Trophoblast cell (in vitro differentiated cells and primary cell): ENCODE measurements around the gene SLN.

Source experiments
- DNase-seq, 2 donors: peaks; one replicate each; pipeline ENCODE4 v3.0.0-alpha.2; 2016
- H2AFZ ChIP-seq: 2 replicates; pipeline ENCODE4 v1.6.1; 2013; ENCODE audit warnings: low read length, moderate library complexity, mild to moderate bottlenecking; ENCODE audit not compliant: insufficient read depth, poor library complexity
- H2AK5ac ChIP-seq: 2 replicates; pipeline ENCODE4 v1.6.1; 2013; ENCODE audit warnings: mild to moderate bottlenecking, low read length
- H2BK120ac ChIP-seq: 2 replicates; pipeline ENCODE4 v1.6.1; 2013; ENCODE audit warnings: low read length, mild to moderate bottlenecking, moderate library complexity; ENCODE audit not compliant: insufficient read depth, poor library complexity
- H2BK12ac ChIP-seq: 2 replicates; pipeline ENCODE4 v1.6.1; 2013; ENCODE audit warnings: mild to moderate bottlenecking, low read length, moderate library complexity
- H2BK5ac ChIP-seq: 2 replicates; pipeline ENCODE4 v1.6.1; 2013; ENCODE audit warnings: low read length, low read depth, moderate library complexity, mild to moderate bottlenecking; ENCODE audit not compliant: poor library complexity
- H3K14ac ChIP-seq: 2 replicates; pipeline ENCODE4 v1.6.1; 2013; ENCODE audit warnings: mild to moderate bottlenecking, low read length
- H3K18ac ChIP-seq: 2 replicates; pipeline ENCODE4 v1.6.1; 2013; ENCODE audit warnings: mild to moderate bottlenecking, low read length
- H3K23ac ChIP-seq: 2 replicates; pipeline ENCODE4 v1.6.1; 2013; ENCODE audit warnings: low read length
- H3K27ac ChIP-seq: 2 replicates; pipeline ENCODE4 v1.5.1; 2013; ENCODE audit warnings: low read depth, mild to moderate bottlenecking, inconsistent platforms, low read length, moderate library complexity
- H3K27me3 ChIP-seq: 2 replicates; pipeline ENCODE4 v1.6.1; 2013; ENCODE audit warnings: inconsistent platforms, mild to moderate bottlenecking, low read length, moderate library complexity; ENCODE audit not compliant: insufficient read depth
- H3K36me3 ChIP-seq, 2 experiments: 1 replicate in 1 of 2; 2 replicates in 1 of 2; pipeline ENCODE4 v1.6.1; 2013; ENCODE audit warnings: low read length in 2 of 2, mild to moderate bottlenecking in 2 of 2, moderate library complexity in 1 of 2; ENCODE audit not compliant: insufficient read depth in 2 of 2, control insufficient read depth in 1 of 2
- H3K4ac ChIP-seq: 2 replicates; pipeline ENCODE4 v1.6.1; 2013; ENCODE audit warnings: low read depth, mild to moderate bottlenecking, low read length, moderate library complexity
- H3K4me1 ChIP-seq, 2 experiments: 1 replicate in 1 of 2; 2 replicates in 1 of 2; pipeline ENCODE4 v1.6.1; 2013; ENCODE audit warnings: low read length in 2 of 2, mild to moderate bottlenecking in 2 of 2, moderate library complexity in 1 of 2; ENCODE audit not compliant: insufficient read depth in 2 of 2, control insufficient read depth in 1 of 2
- H3K4me2 ChIP-seq: 2 replicates; pipeline ENCODE4 v1.6.1; 2013; ENCODE audit warnings: inconsistent platforms, mild to moderate bottlenecking, low read length, moderate library complexity
- H3K4me3 ChIP-seq: 2 replicates; pipeline ENCODE4 v1.5.1; 2013; ENCODE audit warnings: mild to moderate bottlenecking, low read depth, low read length, inconsistent platforms
- H3K79me1 ChIP-seq: one replicate; pipeline ENCODE4 v1.6.1; 2013; ENCODE audit warnings: low read length
- H3K79me2 ChIP-seq: 2 replicates; pipeline ENCODE4 v1.6.1; 2013; ENCODE audit warnings: low read length, mild to moderate bottlenecking; ENCODE audit not compliant: control insufficient read depth, insufficient read depth, poor library complexity
- H3K9ac ChIP-seq: 2 replicates; pipeline ENCODE4 v1.6.1; 2013; ENCODE audit warnings: mild to moderate bottlenecking, low read length
- H3K9me3 ChIP-seq: 2 replicates; pipeline ENCODE4 v1.6.1; 2013; ENCODE audit warnings: low read depth, mild to moderate bottlenecking, control low read depth, inconsistent platforms, low read length; ENCODE audit not compliant: insufficient read depth
- H4K12ac ChIP-seq: 2 replicates; pipeline ENCODE4 v1.6.1; 2013; ENCODE audit warnings: low read depth, mild to moderate bottlenecking, low read length, moderate library complexity
- H4K8ac ChIP-seq: 2 replicates; pipeline ENCODE4 v1.6.1; 2013; ENCODE audit warnings: low read depth, mild to moderate bottlenecking, low read length, moderate library complexity
- H4K91ac ChIP-seq: one replicate; pipeline ENCODE4 v1.6.1; 2013; ENCODE audit warnings: low read depth, mild to moderate bottlenecking, low read length, moderate library complexity
- WGBS: extraction: QIAGEN DNeasy Blood & Tissue Kit; methylation state at CpG from one replicate; pipeline ENCODE4 v1.1.7; 2013; ENCODE audit warnings: missing lambda C conversion rate; ENCODE audit not compliant: insufficient read length, insufficient coverage; ENCODE audit errors: extremely low coverage; 5-methylcytosine and 5-hydroxymethylcytosine counted together

Gene SLN

GRCh38 chr11:107731941-107732688 lies 20.3 kb upstream of the SLN start:
- no peak overlapping the region for H3K4me2 ChIP-seq
- WGBS, result no CpG with 5 or more reads among the region's 12 CpGs
- no peaks in the 10 kb centered on the region for H3K36me3 ChIP-seq
- no peak overlapping the region for H3K9ac ChIP-seq
- H2BK12ac ChIP-seq, result no peak overlapping the region
- no peaks in the 10 kb centered on the region for H3K4me1 ChIP-seq
- no peak overlapping the region for H2AK5ac ChIP-seq
- H3K4me3 ChIP-seq, result no peak overlapping the region
- no peak overlapping the region for H2AFZ ChIP-seq
- no peak overlapping the region for H3K23ac ChIP-seq
- H4K12ac ChIP-seq, result no peak overlapping the region
- H3K4ac ChIP-seq, result no peak overlapping the region
- no peaks in the 10 kb centered on the region for H3K79me2 ChIP-seq
- no peak overlapping the region for H3K27ac ChIP-seq
- H4K8ac ChIP-seq, result no peak overlapping the region
- H4K91ac ChIP-seq, result no peak overlapping the region
- H2BK120ac ChIP-seq, result no peak overlapping the region
- no peaks in the 10 kb centered on the region for H3K79me1 ChIP-seq
- peak; percentile 42 to 51 for DNase-seq
- no peaks in the 10 kb centered on the region for H3K27me3 ChIP-seq
- H2BK5ac ChIP-seq, result no peak overlapping the region
- no peak overlapping the region for H3K14ac ChIP-seq
- H3K18ac ChIP-seq, result no peak overlapping the region
- no peaks in the 10 kb centered on the region for H3K9me3 ChIP-seq

- Histone ChIP-seq H3K18ac (no peak overlapping the region), H3K4me3 (no peak overlapping the region), H4K8ac (no peak overlapping the region), H3K4ac (no peak overlapping the region), H3K23ac (no peak overlapping the region), H4K91ac (no peak overlapping the region), H3K79me1 (no peaks in the 10 kb centered on the region), H4K12ac (no peak overlapping the region), H3K4me2 (no peak overlapping the region), H3K9me3 (no peaks in the 10 kb centered on the region), H2BK120ac (no peak overlapping the region), H3K9ac (no peak overlapping the region), H2AFZ (no peak overlapping the region), H3K14ac (no peak overlapping the region), H3K36me3 (no peaks in the 10 kb centered on the region), H2BK12ac (no peak overlapping the region), H2AK5ac (no peak overlapping the region), H3K4me1 (peaks cover 5 to 6% of the 10 kb centered on the region in 2 experiments), H3K27me3 (no peaks in the 10 kb centered on the region), H2BK5ac (no peak overlapping the region), H3K27ac (no peak overlapping the region), H3K79me2 (no peaks in the 10 kb centered on the region)
- no peak for DNase-seq
Observed at GRCh38 chr11:107722662-107723061, 10.8 kb upstream of the SLN start.

- Histone ChIP-seq H4K12ac (no peak overlapping the region), H3K4me2 (no peak overlapping the region), H3K4me1 (peaks cover 5 to 6% of the 10 kb centered on the region in 2 experiments), H3K79me2 (no peaks in the 10 kb centered on the region), H3K14ac (no peak overlapping the region), H3K27me3 (no peaks in the 10 kb centered on the region), H3K23ac (no peak overlapping the region), H2AFZ (no peak overlapping the region), H2BK5ac (no peak overlapping the region), H4K91ac (no peak overlapping the region), H2AK5ac (no peak overlapping the region), H3K36me3 (no peaks in the 10 kb centered on the region), H3K4ac (no peak overlapping the region), H3K27ac (no peak overlapping the region), H3K9ac (no peak overlapping the region), H3K4me3 (no peak overlapping the region), H3K18ac (no peak overlapping the region), H2BK120ac (no peak overlapping the region), H2BK12ac (no peak overlapping the region), H3K9me3 (no peaks in the 10 kb centered on the region), H3K79me1 (no peaks in the 10 kb centered on the region), H4K8ac (no peak overlapping the region)
- no peak for DNase-seq
- no CpG with 5 or more reads among the region's 2 CpGs for WGBS
Observed at GRCh38 chr11:107721207-107721606, 9.4 kb upstream of the SLN start.

- H3K18ac ChIP-seq, result no peak overlapping the region
Observed at GRCh38 chr11:107720303-107720774, 8.5 kb upstream of the SLN start.

More at GRCh38 chr11:107720303-107720774, 8.5 kb upstream of the SLN start:
- no peaks in the 10 kb centered on the region for H3K36me3 ChIP-seq
- H2BK120ac ChIP-seq, result no peak overlapping the region
- no peak overlapping the region for H3K4me3 ChIP-seq
- H2AFZ ChIP-seq, result no peak overlapping the region
- H3K4me2 ChIP-seq, result no peak overlapping the region
- peak; percentile 77 to 81 for DNase-seq
- no peaks in the 10 kb centered on the region for H3K79me2 ChIP-seq
- no peak overlapping the region for H3K4ac ChIP-seq
- H3K9me3 ChIP-seq, result no peaks in the 10 kb centered on the region
- no peak overlapping the region for H4K12ac ChIP-seq
- no peak overlapping the region for H4K8ac ChIP-seq
- no peaks in the 10 kb centered on the region for H3K79me1 ChIP-seq
- no peak overlapping the region for H3K27ac ChIP-seq
- H3K4me1 ChIP-seq, result peaks cover 5 to 6% of the 10 kb centered on the region in 2 experiments
- H2BK5ac ChIP-seq, result no peak overlapping the region
- H2BK12ac ChIP-seq, result no peak overlapping the region
- no peak overlapping the region for H4K91ac ChIP-seq
- no peak overlapping the region for H2AK5ac ChIP-seq
- H3K9ac ChIP-seq, result no peak overlapping the region
- no CpG with 5 or more reads among the region's 2 CpGs for WGBS
- no peak overlapping the region for H3K14ac ChIP-seq
- H3K27me3 ChIP-seq, result no peaks in the 10 kb centered on the region
- H3K23ac ChIP-seq, result no peak overlapping the region
